Cortex of kidney (tissue), 1 donor: ENCODE data around the gene OR10K2.
"Not testable (repeated sequence)": the region's sequence is repeated elsewhere in the genome, so short reads cannot be mapped to it uniquely, and the experiment has no call there.

Experiments used
- DNase-seq: peaks from one replicate; lab custom pipeline; 2025; lab: John Stamatoyannopoulos, UW

Gene OR10K2

DNA sequence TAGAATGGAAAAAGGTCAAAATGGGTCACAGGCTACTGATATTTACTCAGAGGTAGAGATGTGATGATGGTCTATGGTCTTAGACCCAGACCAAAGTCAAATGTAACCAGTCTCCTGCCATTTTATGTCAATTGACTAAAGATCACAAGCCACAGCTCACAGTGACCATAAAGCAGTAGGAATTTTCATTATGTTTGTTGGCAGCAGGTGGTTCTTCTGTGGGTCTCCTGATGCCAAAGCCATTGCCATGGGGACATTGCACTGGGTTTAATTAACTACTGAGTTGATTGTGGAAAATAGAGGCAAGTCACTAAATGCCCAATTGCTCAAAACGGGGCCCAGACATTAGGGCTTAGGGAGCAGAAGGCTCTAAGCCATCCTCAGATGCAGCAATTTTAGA, at the start of gene OR10K2:
Gene OR10K2, minus strand, starts transcription at position 101 of the 400 bp plus-strand sequence. CDS start 5,371 bp downstream, outside the sequence.
- no peak for DNase-seq

GRCh38 chr1:158471920-158472319, 45.9 kb upstream of the OR10K2 start, which contains the start of gene OR10R2:
Gene OR10R2, plus strand, starts transcription at chr1:158472220. Its CDS starts 106 bp downstream, at chr1:158472326.
- no peak for DNase-seq

GRCh38 chr1:158461534-158461933, 35.5 kb upstream of the OR10K2 start, which contains the start of gene OR10K1:
Gene OR10K1, plus strand, starts transcription at chr1:158461834. Its CDS starts 3,728 bp downstream, at chr1:158465562.
- no peak for DNase-seq

DNA sequence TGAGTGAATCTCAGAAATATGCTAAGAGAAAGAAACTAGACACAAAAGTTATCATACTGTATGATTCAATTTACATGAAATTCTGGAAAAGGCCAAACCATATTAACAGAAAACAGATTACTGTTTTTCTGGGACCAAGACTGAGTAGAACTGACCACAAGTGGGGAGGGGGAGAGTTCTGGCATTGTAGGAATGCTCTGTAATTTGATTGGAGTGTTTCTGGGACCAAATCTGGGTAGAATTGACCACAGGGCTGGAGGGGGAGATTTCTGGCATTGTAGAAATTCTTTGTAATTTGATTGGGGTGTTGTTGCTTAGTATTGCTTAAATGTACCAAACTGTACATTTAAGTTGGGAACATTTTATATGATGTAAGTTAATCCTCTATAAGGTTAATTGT, 32.2 kb upstream of the OR10K2 start:
- DNase-seq = no peak

GRCh38 chr1:158457246-158457645, 31.2 kb upstream of the OR10K2 start:
- DNase-seq = no peak

DNA sequence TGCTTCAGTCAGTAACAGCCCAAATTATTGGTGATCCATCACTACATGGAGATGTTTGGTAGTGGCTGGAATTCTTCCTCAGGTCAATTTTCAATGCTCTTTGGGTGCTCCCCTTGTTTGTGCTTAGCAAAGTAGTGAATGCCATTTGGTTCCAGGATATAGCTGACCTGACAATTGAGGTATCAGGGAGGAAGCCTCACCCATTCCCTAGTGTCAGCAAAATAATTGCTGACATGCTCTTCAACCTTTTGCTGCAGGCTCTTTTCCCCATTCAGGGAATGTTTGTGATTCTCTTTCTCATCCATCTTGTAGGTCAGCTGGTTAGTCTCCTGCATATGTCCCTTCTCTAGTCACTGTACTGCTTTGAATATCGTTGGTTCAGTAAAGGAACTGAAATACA, 28.5 kb upstream of the OR10K2 start:
- DNase-seq = no peak

DNA sequence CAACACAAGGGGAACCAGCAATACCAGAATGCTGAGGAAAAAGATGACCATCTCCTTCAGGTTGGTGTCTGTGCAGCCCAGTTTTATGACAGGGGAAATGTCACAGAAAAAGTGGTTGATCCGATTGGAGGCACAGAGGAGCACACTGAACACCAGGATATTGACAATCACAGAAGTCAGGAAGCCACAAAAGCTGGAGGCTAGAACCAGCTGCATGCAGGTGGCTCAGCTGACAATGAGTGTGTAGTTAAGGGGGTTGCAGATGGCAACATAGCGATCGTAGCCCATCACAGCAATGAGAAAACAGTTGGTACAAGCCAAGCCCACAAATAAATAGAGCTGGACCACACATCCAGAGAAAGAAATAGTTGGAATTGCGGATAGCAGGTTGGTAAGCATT, 19.3 kb upstream of the OR10K2 start:
- no peak for DNase-seq

DNA sequence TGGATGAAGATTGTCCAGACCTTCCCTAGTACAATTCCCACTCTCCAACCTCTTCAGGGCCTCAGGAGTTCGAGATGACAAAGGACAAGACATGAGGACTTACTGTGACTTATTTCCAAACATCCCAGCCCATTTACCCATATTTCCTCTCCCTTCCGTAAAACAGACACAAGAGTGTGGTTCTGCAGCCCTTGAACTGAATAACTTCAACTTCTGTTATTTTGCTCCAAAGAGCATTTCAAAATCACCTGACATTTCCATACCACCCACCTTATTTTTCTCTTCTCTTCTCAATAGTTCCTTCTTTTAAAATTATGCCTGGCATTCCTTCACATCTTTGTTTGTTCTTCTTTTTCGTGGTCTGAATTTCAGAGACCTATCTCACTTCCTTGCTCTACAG, 8.7 kb upstream of the OR10K2 start:
- no peak for DNase-seq

DNA sequence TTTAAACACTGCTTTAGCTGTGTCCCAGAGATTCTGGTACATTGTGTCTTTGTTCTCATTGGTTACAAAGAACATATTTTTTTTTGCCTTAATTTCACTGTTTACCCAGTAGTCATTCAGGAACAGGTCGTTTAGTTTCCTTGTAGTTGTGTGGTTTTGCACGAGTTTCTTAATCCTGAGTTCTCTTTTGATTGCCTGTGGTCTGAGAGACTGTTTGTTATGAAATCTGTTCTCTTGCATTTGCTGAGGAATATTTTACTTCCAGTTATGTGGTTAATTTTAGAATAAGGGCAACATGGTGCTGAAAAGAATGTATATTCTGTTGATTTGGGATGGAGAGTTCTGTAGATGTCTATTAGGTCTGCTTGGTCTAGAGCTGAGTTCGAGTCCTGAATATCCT, 4.1 kb upstream of the OR10K2 start:
- DNase-seq = not testable (repeated sequence)

DNA sequence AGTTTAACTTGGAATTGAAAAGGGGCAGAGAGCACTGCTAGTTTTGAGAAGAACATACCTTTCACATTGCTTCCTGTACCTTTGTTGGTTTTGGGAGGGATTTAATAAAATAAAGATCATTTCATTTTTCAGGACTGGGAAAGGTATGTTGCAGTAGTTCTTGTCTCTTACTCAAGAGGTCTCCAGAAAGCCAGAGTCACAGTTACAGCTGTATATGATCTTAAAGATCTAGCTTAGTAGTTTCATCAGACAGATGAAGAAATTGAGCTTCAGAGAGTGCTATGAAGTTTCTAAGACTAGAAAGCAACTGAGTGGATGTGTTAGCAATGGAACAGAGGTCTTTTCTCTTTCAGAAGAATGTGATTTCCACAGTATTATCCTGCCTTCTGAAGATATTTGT, 1.0 kb downstream of the OR10K2 start:
- DNase-seq = no peak

DNA sequence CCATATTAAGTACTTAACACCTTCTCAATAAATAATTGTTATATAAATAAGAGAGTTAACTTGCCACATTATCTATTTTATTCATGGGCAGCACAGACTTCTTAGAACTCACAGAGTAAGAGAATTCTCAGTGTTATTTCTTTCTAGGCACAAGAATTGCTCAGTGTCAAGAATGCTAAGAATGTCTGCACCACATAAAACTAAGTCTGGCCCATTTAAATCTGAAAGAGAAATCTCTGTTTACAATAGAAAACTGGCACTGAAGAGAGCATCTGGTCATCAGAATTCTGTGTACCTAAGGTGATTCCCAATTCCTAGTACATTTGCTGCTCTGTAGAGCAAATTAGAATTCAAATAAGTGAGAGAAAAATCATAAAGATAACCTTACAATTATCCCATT, 3.8 kb downstream of the OR10K2 start:
- no peak for DNase-seq

DNA sequence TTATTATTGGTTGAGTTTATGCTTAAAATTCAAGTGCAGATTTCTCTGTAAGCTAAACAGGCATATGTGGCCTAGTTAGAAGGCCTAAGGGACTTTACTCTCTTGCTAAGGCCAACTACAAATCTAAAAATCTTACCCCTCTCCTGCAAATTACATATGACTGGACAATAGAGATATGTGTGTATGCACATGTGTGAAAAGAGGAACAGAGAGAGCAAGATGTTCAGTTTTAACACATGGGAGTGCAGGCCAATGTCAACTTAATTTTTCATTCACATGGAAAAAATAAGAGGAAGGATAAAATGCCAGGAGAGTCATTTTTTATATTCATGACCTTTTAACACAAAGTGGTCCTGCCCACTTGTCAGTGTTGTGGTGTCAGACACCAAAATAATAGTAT, 8.5 kb downstream of the OR10K2 start:
- DNase-seq = no peak

- no peak for DNase-seq
Observed at GRCh38 chr1:158414651-158415345, 11.2 kb downstream of the OR10K2 start.

DNA sequence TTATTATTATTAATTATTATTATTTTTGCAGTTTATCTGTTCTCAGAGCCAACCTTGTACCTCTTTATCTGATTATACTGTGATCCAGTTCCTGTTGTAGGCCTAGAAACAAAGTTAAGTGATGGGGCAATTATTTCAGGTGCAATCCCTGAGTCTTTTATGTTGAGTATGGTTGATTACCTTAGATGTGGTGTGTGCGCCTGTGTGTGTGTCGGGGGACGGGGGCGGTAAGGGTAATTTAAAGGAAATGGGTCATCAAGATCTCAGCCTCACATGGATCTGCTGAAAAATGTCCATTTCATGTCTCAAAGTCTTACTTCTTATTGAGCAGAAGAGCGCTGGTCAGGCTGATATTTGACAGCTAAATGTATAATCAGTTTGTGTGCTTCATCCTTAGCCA, 18.9 kb downstream of the OR10K2 start:
- DNase-seq = no peak

- DNase-seq = no peak
Observed at GRCh38 chr1:158400871-158401270, 25.2 kb downstream of the OR10K2 start.

DNA sequence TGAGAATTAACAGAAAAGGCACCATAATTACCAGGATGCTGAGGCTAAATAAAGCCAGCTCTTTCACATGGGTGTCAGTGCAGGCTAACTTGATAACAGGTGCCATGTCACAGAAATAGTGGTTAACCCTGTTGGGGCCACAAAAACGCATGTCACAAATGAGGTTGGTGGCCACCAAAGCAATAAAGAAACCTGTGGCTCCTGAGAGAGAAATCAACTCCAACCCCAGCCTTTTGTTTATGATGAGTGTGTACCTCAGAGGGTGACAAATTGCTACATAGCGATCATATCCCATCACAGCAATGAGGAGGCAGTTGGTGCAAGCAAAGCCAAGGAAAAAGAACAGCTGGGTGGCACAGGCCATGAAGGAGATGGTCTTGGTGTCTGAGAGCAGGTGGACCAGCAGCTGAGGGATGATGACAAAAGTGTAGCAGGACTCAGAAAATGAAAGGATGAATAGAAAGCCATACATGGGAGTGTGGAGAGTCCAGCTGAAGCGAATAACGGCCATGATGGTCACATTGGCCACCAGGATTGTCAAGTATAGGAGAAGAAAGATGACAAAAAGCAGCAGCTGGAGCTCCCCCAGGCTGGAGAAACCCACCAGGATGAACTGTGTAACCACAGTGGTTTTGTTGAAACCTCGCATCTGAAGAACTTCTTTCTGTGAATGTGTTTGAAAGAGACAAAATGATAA, 27.1 kb downstream of the OR10K2 start, which contains the start of gene OR10T2:
Gene OR10T2, minus strand, starts transcription at position 649 of the 697 bp plus-strand sequence. Its CDS starts 0 bp downstream, at position 649.
- DNase-seq = no peak

GRCh38 chr1:158396646-158397045, 29.4 kb downstream of the OR10K2 start:
- no peak for DNase-seq

DNA sequence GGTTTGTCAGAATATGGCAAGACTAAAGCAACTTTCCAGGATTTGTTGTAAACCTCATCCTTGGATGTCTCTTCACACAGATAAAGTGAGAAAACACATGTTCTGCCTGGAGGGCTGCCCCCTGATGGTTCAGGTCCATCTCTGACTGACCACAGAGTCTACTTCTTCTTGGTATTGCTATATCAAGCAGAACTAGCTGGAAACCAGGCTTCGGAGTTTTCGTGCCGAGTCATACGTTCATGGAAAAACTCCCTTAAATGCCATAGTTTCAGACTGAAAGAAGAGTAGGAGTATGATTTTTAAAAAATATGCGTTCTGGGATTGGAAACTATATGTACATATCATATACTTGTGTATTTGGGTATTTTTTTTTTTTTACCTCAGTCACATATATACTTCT, 32.6 kb downstream of the OR10K2 start:
- DNase-seq = no peak

GRCh38 chr1:158391099-158391498, 34.9 kb downstream of the OR10K2 start:
- no peak for DNase-seq

DNA sequence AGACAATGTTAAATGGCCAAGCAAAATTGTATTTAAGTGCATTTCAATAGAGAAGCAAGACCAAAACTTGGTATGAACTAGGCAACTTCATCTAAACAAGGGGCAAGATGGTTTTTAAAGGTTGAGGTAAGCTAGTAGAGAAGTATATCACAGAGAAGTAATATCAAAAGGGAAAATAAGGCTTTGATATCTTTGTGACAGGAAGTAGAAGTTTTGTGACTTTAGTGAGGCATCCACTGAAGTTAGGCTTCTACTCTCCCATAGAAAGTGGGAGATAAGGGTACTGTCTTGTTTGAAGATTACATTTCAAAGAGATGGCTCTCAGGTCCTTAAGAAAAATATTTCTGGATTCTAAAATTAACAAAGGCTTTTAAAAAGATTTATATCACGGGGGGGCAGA, 35.7 kb downstream of the OR10K2 start:
- no peak for DNase-seq

DNA sequence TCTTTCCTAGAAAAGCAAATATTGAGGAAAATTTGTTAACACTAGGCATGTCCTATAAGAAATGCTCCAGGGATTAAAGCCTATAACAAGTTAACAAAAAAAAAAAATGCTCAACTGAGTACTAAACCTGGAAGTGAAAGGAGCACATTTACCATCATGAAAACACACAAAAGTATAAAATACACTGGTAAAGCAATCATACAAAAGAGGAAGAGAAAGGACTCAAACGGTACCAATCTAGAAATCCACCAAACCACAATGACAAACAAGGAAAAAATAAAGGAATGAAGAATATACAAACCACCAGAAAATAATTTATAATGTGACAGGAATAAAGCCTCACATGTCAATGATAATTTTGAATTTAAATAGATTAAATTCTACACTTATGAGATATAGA, 51.2 kb downstream of the OR10K2 start:
- DNase-seq = no peak

GRCh38 chr1:158374101-158374500, 51.9 kb downstream of the OR10K2 start:
- not testable (repeated sequence) for DNase-seq
